Muscle of arm (tissue), 12 donors: ENCODE results near the gene FMC1. TPM values are rescaled to one million over a fixed set of nuclear protein-coding genes. Genes with fewer than 3 reads are reported as not detected.

ENCODE experiments used
- DNase-seq: peaks from one replicate; pipeline ENCODE4 v3.0.0-alpha.2; 2013
- polyA plus RNA-seq, 12 donors: library from polyadenylated mRNA; unstranded; fragments of 120-200 nt; gene quantifications; one replicate each; pipeline ENCODE4 v1.2.1, GENCODE V29; 2013; ENCODE audit not compliant: insufficient read length in 12 of 12

FMC1 gene
- polyA plus RNA-seq, 12 donors = 5.3 to 23.6 (median 18.2) TPM; not detected in 2

DNA sequence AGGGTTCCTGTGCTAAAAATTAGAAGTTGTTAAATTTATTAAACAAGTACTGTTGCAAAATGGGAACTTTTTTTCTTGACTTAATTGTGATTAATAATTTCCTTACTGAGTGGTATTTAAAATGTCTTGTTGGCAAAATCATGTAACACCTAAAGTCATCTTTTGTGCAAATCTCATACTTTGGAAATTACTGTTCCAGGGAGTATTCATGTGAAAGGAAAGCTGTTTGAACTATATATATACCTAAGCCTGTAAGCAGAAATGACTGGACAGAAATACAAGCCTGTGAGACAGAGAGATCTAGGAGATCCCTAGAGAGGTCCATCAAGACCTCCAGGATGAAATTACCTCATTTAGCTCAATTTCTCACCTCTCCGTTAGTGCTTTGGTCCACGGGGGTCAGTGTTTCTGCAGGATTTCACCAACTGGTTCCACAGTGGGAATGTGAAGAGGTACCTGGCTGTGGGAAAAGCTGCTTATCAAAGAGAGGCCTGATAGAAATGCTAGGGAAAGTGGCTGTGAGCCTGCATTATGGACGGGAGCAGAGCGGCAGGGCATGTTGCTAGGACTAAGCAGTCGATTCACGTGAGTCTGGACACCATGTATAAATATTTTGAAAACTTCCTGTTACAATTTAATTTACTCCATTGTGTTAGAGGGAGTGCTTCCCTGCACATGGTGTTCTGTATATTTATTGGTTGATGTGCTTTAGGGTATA lies 26.5 kb downstream of the FMC1 start:
- no peak for DNase-seq

DNA sequence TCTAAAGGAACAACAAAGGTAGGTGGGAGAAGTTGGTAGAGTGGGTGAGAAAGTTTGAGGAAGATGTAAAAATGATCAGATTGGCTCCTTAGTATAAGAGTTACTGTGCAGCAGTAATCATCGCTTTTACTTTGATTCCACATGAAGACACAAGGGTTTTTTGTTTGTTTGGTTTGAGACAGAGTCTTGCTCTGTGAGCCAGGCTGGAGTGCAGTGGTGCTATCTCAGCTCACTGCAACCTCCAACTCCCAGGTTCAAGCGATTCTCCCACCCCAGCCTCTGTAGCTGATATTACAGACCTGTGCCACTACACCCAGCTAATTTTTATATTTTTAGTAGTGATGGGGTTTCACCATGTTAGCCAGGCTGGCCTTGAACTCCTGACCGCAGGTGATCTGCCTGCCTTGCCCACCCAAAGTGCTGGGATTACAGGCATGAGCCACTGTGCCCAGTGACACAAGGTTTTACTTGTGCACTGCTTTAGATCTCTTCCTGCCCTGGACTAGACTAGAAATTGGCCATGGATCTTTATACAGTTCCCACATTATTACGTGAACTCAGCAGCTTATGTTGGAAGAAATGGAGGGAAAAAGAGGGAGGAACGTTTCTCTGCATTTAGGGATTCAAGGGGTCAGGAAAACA lies 29.3 kb downstream of the FMC1 start:
- no peak for DNase-seq

DNA sequence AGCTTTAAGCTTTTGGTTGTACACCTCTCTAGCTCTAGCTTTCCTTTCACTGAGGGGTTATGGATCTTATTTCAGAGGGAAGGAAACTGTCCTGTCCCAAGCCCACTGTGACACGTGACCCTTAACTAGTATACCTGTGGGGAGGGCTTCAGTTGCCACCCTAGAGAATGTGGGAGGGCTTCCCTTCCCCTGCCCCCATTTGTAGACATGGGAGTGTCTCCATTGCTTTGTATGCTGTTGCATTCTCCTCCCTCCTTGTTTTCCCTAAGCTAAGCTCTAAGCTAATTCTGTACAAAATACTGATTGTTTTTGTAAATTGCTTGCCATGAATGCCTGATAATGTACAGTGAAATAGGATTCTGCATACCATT lies 29.8 kb downstream of the FMC1 start:
- DNase-seq = no peak

DNA sequence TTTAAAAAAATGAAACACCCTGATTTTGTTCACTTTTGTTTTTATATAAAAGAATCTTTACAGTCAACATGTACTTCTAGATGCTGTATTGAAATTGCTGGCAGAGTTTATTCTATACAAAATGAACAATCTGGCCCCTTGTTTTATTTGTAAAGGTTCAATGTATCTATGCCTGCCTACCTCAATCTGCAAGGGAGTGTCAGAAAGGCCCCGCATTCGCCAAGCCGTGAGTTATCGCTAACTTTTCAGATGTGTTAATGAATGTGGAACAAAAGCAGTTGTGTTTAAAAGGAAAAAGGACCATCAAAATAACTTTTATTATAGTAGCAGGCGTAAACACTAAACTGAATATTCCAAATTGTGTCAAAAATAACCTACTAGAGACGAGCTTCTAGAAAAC lies 33.1 kb downstream of the FMC1 start:
- no peak for DNase-seq

DNA sequence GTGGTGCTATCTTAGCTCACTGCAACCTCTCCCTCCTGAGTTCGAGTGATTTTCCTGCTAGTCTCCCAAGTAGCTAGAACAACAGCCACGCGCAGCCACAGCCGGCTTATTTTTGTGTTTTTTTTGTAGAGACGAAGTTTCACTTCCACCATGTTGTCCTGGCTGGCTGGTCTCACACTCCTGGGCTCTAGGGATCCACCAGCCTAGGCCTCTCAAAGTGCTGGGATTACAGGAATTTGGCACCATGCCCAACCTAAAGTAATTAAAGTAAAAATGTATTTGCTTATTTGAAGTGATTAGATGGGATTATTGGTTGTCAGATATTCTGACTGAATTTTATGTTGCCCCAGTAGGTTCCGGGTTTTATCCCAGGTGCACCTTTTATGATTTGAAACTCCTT lies 41.3 kb downstream of the FMC1 start:
- DNase-seq = no peak

DNA sequence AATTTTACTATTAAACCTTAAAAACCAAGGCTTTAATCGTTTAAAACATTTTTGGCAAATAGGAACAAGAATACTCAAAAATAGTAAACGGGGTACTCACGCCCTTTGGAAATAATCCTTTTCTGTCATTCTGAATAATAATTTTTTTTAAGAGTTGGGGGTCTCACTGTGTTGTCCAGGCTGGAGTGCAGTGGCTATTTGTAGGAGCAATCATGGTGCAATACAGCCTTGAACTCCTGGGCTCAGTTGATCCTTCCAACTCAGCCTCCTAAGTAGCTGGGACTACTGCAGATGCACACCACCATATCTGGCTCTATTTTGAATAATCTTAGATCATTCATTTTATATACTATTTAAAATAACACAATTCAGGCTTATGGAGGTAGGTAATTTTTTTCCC lies 43.5 kb downstream of the FMC1 start:
- no peak for DNase-seq

DNA sequence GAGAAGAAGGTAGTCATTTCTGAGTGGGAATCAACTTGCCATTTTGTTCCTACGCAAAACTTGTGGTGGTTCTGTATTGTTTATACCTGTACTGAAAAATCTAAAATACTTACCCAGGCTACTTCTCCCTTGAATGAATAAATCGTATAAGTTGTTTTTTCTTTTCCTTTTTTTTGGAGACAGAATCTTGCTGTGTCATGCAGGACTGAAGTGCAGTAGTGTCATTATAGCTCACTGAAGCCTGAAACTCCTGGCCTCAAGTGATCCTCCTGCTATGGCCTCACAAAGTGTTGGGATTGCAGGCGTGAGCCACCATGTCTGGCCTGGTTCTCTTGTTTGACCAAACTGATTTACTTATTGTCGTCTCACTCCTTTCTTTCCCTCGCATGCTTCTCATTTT lies 46.5 kb downstream of the FMC1 start:
- no peak for DNase-seq

DNA sequence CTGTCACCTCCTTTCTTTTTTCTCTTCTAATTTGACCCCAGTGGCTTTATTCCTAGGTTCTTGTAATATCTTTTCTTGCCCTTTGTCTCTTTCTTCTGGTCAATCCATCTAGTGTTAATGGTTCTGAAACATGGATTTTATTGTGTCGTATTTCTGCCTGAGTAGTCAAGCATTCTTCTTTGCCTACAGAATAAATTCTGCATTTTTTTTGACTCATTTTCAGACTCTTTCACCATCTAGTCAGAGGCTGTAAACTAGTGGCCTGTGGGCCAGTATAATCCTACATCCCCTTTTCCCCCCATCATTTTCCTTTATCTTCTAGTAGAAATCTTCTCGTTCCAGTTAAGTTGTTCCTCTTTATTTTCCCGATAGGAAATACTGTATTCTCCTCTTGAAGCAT lies 48.0 kb downstream of the FMC1 start:
- no peak for DNase-seq

DNA sequence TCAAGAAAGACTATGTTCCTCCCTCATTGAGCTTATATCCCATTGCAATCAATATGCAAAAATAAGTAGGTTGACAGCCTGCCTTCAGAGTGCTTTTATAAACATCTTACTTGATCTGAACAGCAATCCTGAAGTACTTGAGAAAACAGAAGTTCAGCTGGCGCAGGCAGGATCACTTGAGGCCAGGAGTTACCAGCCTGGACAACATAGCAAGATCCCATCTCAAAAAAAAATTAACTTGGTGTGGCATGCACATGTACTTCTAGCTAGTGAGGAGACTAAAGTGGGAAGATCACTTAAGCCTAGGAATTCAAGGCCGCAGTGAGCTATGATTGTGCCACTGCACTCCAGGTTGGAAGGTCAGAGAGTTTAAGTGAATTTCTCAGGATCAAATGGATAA lies 48.6 kb downstream of the FMC1 start:
- no peak for DNase-seq

DNA sequence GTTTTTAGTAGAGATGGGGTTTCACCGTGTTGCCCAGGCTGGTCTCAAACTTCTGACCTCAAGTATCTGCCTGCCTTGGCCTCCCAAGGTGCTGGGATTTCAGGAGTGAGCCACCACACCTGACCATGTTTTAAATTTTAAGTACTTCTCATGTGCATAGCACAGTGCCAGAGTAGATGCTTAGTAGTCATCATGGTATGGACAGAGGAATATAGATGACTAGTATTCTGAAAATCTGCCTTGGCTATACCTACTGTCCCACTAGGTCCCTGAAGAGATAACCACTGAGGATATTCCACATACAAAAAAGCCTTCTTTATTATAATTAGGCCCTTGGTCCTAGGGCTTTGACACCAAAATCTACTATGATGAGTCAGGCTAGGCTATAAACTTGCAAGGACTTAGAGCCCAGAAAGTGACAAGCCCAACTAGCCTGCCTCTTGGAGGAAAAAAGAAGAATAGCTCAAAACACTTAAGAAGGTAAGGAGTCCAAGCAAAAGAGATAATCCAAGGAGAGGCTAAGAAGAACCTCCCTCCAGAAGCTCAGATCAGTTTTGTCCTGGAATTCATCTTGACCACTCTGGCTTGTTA lies 52.6 kb downstream of the FMC1 start:
- DNase-seq = no peak

DNA sequence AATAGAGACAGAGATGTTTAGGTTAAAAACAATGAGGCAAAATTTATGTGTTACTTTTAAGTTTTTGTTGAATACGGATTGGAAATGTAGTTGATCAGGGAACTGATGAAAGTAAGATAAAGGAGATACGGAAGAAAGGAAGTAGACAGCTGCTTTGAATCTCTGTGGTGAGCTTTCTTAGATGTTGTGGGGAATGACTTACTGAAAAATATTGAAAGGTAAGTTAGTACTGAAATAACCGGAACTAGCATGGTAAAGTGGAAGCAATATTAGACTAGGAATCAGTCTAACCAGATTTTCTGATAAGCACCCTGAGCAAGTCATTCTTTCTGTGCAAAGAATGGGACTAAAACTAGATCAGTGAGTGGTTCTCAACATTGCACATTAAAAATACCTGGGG lies 53.4 kb downstream of the FMC1 start:
- DNase-seq = no peak

Other genes starting within 250 kb of the FMC1 start
- gene ZC3HAV1, start 231.6 kb upstream of the FMC1 start, polyA plus RNA-seq = 10 to 100 TPM in 10 of 12 donors, 1 to 10 TPM in 1, not detected in 1; 9.7 to 22.8 (median 12.3) TPM
- gene UBN2, start 110.1 kb upstream of the FMC1 start, polyA plus RNA-seq = 10 to 100 TPM in 7 of 12 donors, 1 to 10 TPM in 4, not detected in 1; 7.9 to 18.5 (median 11.5) TPM
- 100 to 1,000 TPM in 2 of 12 donors, 10 to 100 TPM in 9, not detected in 1; 51.6 to 149 (median 79.0) TPM for gene LUC7L2, start 18.6 kb downstream of the FMC1 start, polyA plus RNA-seq
- gene KLRG2, start 142.3 kb downstream of the FMC1 start, polyA plus RNA-seq = 1 to 10 TPM in 2 of 12 donors, under 1 TPM in 1, not detected in 9; 0.61 to 4.4 (median 1.1) TPM
- 1 to 10 TPM in 10 of 12 donors, not detected in 2; 1.2 to 3.4 (median 1.8) TPM for gene CLEC2L, start 182.3 kb downstream of the FMC1 start, polyA plus RNA-seq